Parathyroid adenoma (tissue), 2 donors: Measurements from ENCODE around the gene SRC.

Experiments
- H2AFZ ChIP-seq: fragments of 300-600 bp; sonication (generic); one replicate; pipeline ENCODE4 v1.7.0; 2017; ENCODE audit warnings: antibody characterized with exemption, mild to moderate bottlenecking
- H3K27ac ChIP-seq: fragments of 300-600 bp; sonication (generic); one replicate; pipeline ENCODE4 v1.7.0; 2017
- H3K27me3 ChIP-seq: fragments of 300-600 bp; sonication (generic); one replicate; pipeline ENCODE4 v1.7.0; 2017; ENCODE audit warnings: low read length; ENCODE audit not compliant: control insufficient read depth, insufficient read depth
- H3K36me3 ChIP-seq: fragments of 300-600 bp; sonication (generic); one replicate; pipeline ENCODE4 v1.7.0; 2017; ENCODE audit warnings: low read length; ENCODE audit not compliant: control insufficient read depth, insufficient read depth
- H3K4me1 ChIP-seq: fragments of 300-600 bp; sonication (generic); one replicate; pipeline ENCODE4 v1.7.0; 2017; ENCODE audit warnings: control low read depth
- H3K4me2 ChIP-seq: fragments of 300-600 bp; sonication (generic); one replicate; pipeline ENCODE4 v1.7.0; 2017; ENCODE audit warnings: low read length
- H3K4me3 ChIP-seq: fragments of 300-600 bp; sonication (generic); one replicate; pipeline ENCODE4 v1.7.0; 2017; ENCODE audit warnings: low read depth, low read length
- H3K79me2 ChIP-seq: fragments of 300-600 bp; sonication (generic); one replicate; pipeline ENCODE4 v1.7.0; 2017; ENCODE audit warnings: control low read depth
- H3K9ac ChIP-seq: fragments of 300-600 bp; sonication (generic); one replicate; pipeline ENCODE4 v1.7.0; 2017; ENCODE audit warnings: mild to moderate bottlenecking
- H3K9me3 ChIP-seq: fragments of 300-600 bp; sonication (generic); one replicate; pipeline ENCODE4 v1.7.0; 2017; ENCODE audit warnings: low read length; ENCODE audit not compliant: control insufficient read depth
- CTCF ChIP-seq: fragments of 300-600 bp; sonication (generic); IDR thresholded peaks from one replicate; pipeline ENCODE4 v1.7.0; 2017; ENCODE audit warnings: antibody characterized with exemption, mild to moderate bottlenecking
- donor health status: primary hyperparathyroidism.

Gene SRC

GRCh38 chr20:37432606-37433005, 86.7 kb downstream of the SRC start:
- H3K4me3 ChIP-seq: no peak overlapping the region
- TF ChIP-seq CTCF: no peak

GRCh38 chr20:37435607-37436006, 89.7 kb downstream of the SRC start:
- H3K4me1 ChIP-seq: no peaks in the 10 kb centered on the region
- H3K27ac ChIP-seq: no peak overlapping the region
- no peak overlapping the region for H2AFZ ChIP-seq
- no peak overlapping the region for H3K4me3 ChIP-seq
- no peaks in the 10 kb centered on the region for H3K79me2 ChIP-seq
- no peaks in the 10 kb centered on the region for H3K9me3 ChIP-seq
- no peak for TF ChIP-seq CTCF
- H3K27me3 ChIP-seq: no peaks in the 10 kb centered on the region
- H3K36me3 ChIP-seq: no peaks in the 10 kb centered on the region
- no peak overlapping the region for H3K9ac ChIP-seq
- H3K4me2 ChIP-seq: no peak overlapping the region

More at GRCh38 chr20:37432606-37433005, 86.7 kb downstream of the SRC start:
- Histone ChIP-seq H3K27me3 (no peaks in the 10 kb centered on the region), H3K4me2 (no peak overlapping the region), H3K4me1 (no peaks in the 10 kb centered on the region), H3K36me3 (no peaks in the 10 kb centered on the region), H3K79me2 (no peaks in the 10 kb centered on the region), H3K9ac (no peak overlapping the region), H3K9me3 (no peaks in the 10 kb centered on the region), H3K27ac (no peak overlapping the region), H2AFZ (no peak overlapping the region)

- no peaks in the 10 kb centered on the region for H3K27me3 ChIP-seq
- H3K4me3 ChIP-seq: no peak overlapping the region
- H3K9ac ChIP-seq: no peak overlapping the region
- H3K4me1 ChIP-seq: no peaks in the 10 kb centered on the region
- no peak for TF ChIP-seq CTCF
- H3K79me2 ChIP-seq: no peaks in the 10 kb centered on the region
- no peaks in the 10 kb centered on the region for H3K36me3 ChIP-seq
- H3K27ac ChIP-seq: no peak overlapping the region
- H3K9me3 ChIP-seq: no peaks in the 10 kb centered on the region
- no peak overlapping the region for H2AFZ ChIP-seq
- H3K4me2 ChIP-seq: no peak overlapping the region
Measured at GRCh38 chr20:37436527-37437186, 90.7 kb downstream of the SRC start.

- no peaks in the 10 kb centered on the region for H3K9me3 ChIP-seq
Measured at GRCh38 chr20:37437676-37438075, 91.7 kb downstream of the SRC start.

More at GRCh38 chr20:37437676-37438075, 91.7 kb downstream of the SRC start:
- Histone ChIP-seq H3K4me3 (no peak overlapping the region), H3K36me3 (no peaks in the 10 kb centered on the region), H2AFZ (no peak overlapping the region), H3K79me2 (no peaks in the 10 kb centered on the region), H3K27me3 (no peaks in the 10 kb centered on the region), H3K27ac (no peak overlapping the region), H3K4me2 (no peak overlapping the region), H3K4me1 (no peaks in the 10 kb centered on the region), H3K9ac (no peak overlapping the region)
- TF ChIP-seq CTCF: no peak
